RWPE2 (cell line): Measurements from ENCODE around the gene HIGD1A.

ENCODE experiments used
- ATAC-seq: fragments of 200-7000 bp; cut with Tn5 transposase; 3 replicates; pipeline ENCODE4 v1.9.1; 2021; ENCODE audit warnings: low read depth
- DNase-seq: peaks from one replicate; pipeline ENCODE4 v3.0.0-alpha.2; 2020; ENCODE audit warnings: low spot score
- H3K27ac ChIP-seq: fragments of 450-650 bp; 2 replicates; pipeline ENCODE4 v1.5.1; 2017; ENCODE audit warnings: mild to moderate bottlenecking; ENCODE audit not compliant: poor library complexity, severe bottlenecking
- H3K27me3 ChIP-seq: fragments of 250-450 bp; sonication (Bioruptor Pico); 2 replicates; pipeline ENCODE4 v1.5.1; 2021; ENCODE audit warnings: mild to moderate bottlenecking, moderate library complexity; ENCODE audit not compliant: insufficient read depth, poor library complexity, severe bottlenecking
- H3K36me3 ChIP-seq: fragments of 250-450 bp; sonication (Bioruptor Pico); 2 replicates; pipeline ENCODE4 v1.5.1; 2020; ENCODE audit warnings: low read depth, mild to moderate bottlenecking, moderate library complexity
- H3K4me1 ChIP-seq: fragments of 250-450 bp; sonication (Bioruptor Pico); 2 replicates; pipeline ENCODE4 v1.5.1; 2021; ENCODE audit warnings: mild to moderate bottlenecking, moderate library complexity; ENCODE audit not compliant: insufficient read depth, poor library complexity, severe bottlenecking
- H3K4me3 ChIP-seq: fragments of 250-450 bp; sonication (Bioruptor Pico); 2 replicates; pipeline ENCODE4 v1.5.1; 2021; ENCODE audit warnings: mild to moderate bottlenecking, moderate library complexity; ENCODE audit not compliant: severe bottlenecking
- H3K9me3 ChIP-seq: fragments of 250-450 bp; sonication (Bioruptor Pico); 2 replicates; pipeline ENCODE4 v1.5.1; 2021; ENCODE audit warnings: mild to moderate bottlenecking, moderate library complexity; ENCODE audit not compliant: severe bottlenecking
- TF ChIP-seq, protein P1 (sequence below): fragments of 450-650 bp; IDR thresholded peaks from one replicate; pipeline ENCODE4 v1.5.1; 2017; ENCODE audit warnings: mild to moderate bottlenecking, moderate library complexity; ENCODE audit not compliant: poor library complexity, severe bottlenecking

The HIGD1A gene

DNA sequence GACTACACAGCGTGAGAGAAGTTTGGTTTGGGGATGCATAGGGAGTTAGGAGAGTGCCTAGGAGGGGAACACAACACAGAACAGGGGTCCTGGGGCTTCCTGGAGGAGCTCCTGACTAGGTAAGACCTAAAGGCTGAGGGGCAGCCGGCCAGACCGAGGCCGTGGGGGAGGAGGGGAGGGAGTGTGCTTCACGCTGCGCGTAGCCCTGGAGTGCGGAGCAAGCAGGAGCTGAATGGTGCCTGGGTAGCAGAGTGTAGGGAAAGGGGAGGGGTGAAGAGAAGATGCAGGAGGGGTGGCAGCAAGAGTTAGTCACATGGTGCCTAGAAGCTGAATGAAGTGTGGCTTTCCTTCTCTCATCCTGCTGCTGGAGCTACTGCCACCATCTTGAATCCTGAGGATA lies 69.3 kb downstream of the HIGD1A start:
- Histone ChIP-seq H3K4me1 (no peaks in the 10 kb centered on the region), H3K9me3 (no peaks in the 10 kb centered on the region), H3K36me3 (no peaks in the 10 kb centered on the region), H3K27ac (no peak overlapping the region), H3K27me3 (no peaks in the 10 kb centered on the region), H3K4me3 (no peak overlapping the region)
- DNase-seq (no peak), ATAC-seq (no peak)
- TF ChIP-seq, protein P1, sequence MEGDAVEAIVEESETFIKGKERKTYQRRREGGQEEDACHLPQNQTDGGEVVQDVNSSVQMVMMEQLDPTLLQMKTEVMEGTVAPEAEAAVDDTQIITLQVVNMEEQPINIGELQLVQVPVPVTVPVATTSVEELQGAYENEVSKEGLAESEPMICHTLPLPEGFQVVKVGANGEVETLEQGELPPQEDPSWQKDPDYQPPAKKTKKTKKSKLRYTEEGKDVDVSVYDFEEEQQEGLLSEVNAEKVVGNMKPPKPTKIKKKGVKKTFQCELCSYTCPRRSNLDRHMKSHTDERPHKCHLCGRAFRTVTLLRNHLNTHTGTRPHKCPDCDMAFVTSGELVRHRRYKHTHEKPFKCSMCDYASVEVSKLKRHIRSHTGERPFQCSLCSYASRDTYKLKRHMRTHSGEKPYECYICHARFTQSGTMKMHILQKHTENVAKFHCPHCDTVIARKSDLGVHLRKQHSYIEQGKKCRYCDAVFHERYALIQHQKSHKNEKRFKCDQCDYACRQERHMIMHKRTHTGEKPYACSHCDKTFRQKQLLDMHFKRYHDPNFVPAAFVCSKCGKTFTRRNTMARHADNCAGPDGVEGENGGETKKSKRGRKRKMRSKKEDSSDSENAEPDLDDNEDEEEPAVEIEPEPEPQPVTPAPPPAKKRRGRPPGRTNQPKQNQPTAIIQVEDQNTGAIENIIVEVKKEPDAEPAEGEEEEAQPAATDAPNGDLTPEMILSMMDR, result no peak

- ATAC-seq (no peak), DNase-seq (no peak)
- Histone ChIP-seq H3K27ac (no peak overlapping the region), H3K27me3 (no peaks in the 10 kb centered on the region), H3K36me3 (no peaks in the 10 kb centered on the region), H3K9me3 (no peaks in the 10 kb centered on the region), H3K4me1 (no peaks in the 10 kb centered on the region), H3K4me3 (no peak overlapping the region)
- TF ChIP-seq, protein P1, result no peak
Measured at GRCh38 chr3:42734263-42734860, 69.9 kb downstream of the HIGD1A start.

DNA sequence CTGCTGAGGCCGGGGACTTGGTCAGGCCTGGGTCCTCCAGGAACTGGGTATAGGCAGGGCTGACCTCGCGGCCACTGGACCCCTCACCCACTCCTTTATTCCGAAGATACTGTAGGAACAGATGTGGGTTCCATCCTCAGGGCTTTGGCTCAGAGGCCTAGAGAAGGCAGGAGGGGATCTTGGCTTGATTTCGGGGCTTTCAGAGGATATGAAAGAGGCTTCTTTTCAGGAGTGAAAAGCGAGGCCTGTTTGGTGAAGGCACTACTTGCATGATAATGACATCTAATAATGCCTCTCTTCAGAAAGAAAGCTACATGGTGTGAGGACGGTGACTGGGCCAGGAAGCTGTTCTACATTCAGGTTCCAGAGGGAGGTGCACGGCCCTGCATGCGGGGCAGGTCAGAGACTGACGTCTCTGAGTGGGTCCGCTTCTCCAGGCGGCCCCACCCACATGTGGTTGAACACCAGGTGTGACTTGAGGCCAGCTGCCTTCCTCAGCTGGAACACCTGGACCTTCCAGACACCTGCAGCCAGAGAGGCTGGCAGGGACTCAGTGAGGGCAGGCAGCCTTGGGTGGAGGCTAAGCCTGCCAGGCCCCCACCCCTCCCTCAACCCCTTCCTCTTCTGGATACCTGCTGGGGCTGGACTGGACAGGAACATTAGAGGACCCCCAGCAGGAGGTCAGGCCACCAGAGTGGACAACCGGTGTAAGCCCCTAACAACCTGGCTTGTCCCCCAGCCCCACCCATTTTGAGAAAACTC lies 70.6 kb downstream of the HIGD1A start:
- H3K36me3 ChIP-seq, result no peaks in the 10 kb centered on the region
- ATAC-seq, result no peak

More for the DNA sequence above, 70.6 kb downstream of the HIGD1A start:
- TF ChIP-seq, protein P1, result no peak
- DNase-seq, result no peak
- H3K27ac ChIP-seq, result no peak overlapping the region
- H3K27me3 ChIP-seq, result no peaks in the 10 kb centered on the region
- no peaks in the 10 kb centered on the region for H3K4me1 ChIP-seq
- no peaks in the 10 kb centered on the region for H3K9me3 ChIP-seq
- H3K4me3 ChIP-seq, result no peak overlapping the region
